NCI-H2227 (cell line): ENCODE results near the gene LDLRAD4.

Experiments used
- DNase-seq: peaks from one replicate; lab custom pipeline; 2025; ENCODE audit not compliant: unreplicated experiment; lab: John Stamatoyannopoulos, UW

LDLRAD4 gene

GRCh38 chr18:13580991-13581390 lies 362.4 kb downstream of the LDLRAD4 start:
- DNase-seq, result no peak

GRCh38 chr18:13581496-13582177 lies 363.1 kb downstream of the LDLRAD4 start:
- DNase-seq, result no peak

GRCh38 chr18:13582178-13582670 lies 363.7 kb downstream of the LDLRAD4 start:
- no peak for DNase-seq

GRCh38 chr18:13583576-13584550 lies 365.3 kb downstream of the LDLRAD4 start:
- no peak for DNase-seq

GRCh38 chr18:13584825-13585224 lies 366.3 kb downstream of the LDLRAD4 start:
- DNase-seq, result no peak

GRCh38 chr18:13585379-13586153 lies 367.0 kb downstream of the LDLRAD4 start:
- no peak for DNase-seq

GRCh38 chr18:13587001-13587400 lies 368.4 kb downstream of the LDLRAD4 start:
- DNase-seq, result no peak

- no peak for DNase-seq
These were observed 368.9 kb downstream of the LDLRAD4 start for GRCh38 chr18:13587477-13587876.

GRCh38 chr18:13587937-13588336 lies 369.4 kb downstream of the LDLRAD4 start:
- DNase-seq, result no peak

- no peak for DNase-seq
These were observed 370.8 kb downstream of the LDLRAD4 start for GRCh38 chr18:13589316-13589715.

- DNase-seq, result no peak
These were observed 371.4 kb downstream of the LDLRAD4 start for GRCh38 chr18:13589943-13590342.

GRCh38 chr18:13592246-13592645 lies 373.7 kb downstream of the LDLRAD4 start:
- no peak for DNase-seq

GRCh38 chr18:13594551-13594950 lies 376.0 kb downstream of the LDLRAD4 start:
- DNase-seq, result no peak

GRCh38 chr18:13597068-13597467 lies 378.5 kb downstream of the LDLRAD4 start:
- DNase-seq, result no peak

GRCh38 chr18:13598591-13598990 lies 380.0 kb downstream of the LDLRAD4 start:
- no peak for DNase-seq

GRCh38 chr18:13599031-13599430 lies 380.5 kb downstream of the LDLRAD4 start:
- no peak for DNase-seq

- no peak for DNase-seq
These were observed 384.9 kb downstream of the LDLRAD4 start for GRCh38 chr18:13603304-13604019.

GRCh38 chr18:13604786-13605185 lies 386.2 kb downstream of the LDLRAD4 start:
- no peak for DNase-seq

- no peak for DNase-seq
These were observed 386.9 kb downstream of the LDLRAD4 start for GRCh38 chr18:13605477-13605876.

- DNase-seq, result no peak
These were observed 387.3 kb downstream of the LDLRAD4 start for GRCh38 chr18:13605901-13606300.
